ENCODE measurements around the gene CNGB1. TPM values are rescaled to one million over a fixed set of nuclear protein-coding genes. Genes with fewer than 3 reads are reported as not detected.

The CNGB1 gene
- total RNA-seq, 1 donor from 2014 or later = 0.19 TPM

- peak overlapping the region; percentile 71 for H3K27ac Mint-ChIP-seq
- peaks cover 4% of the 10 kb centered on the region for H3K4me1 Mint-ChIP-seq (ENCODE audit: unreplicated experiment)
- no peak for TF ChIP-seq CTCF (conservative IDR thresholded peaks at IDR 0.05)
- peak overlapping the region; percentile 17 for H3K4me3 Mint-ChIP-seq
- DNase-seq (ENCODE audit: extremely low spot score, unreplicated experiment) = no peak
- no peaks in the 10 kb centered on the region for H3K36me3 Mint-ChIP-seq
- H3K9me3 Mint-ChIP-seq = no peaks in the 10 kb centered on the region
- H3K27me3 Mint-ChIP-seq = peaks cover 17% of the 10 kb centered on the region
Measured at GRCh38 chr16:57911743-57912142, 59.2 kb downstream of the CNGB1 start.

- peak overlapping the region; percentile 71 for H3K27ac Mint-ChIP-seq
- H3K27me3 Mint-ChIP-seq = peaks cover 22% of the 10 kb centered on the region
- peaks cover 4% of the 10 kb centered on the region for H3K4me1 Mint-ChIP-seq (ENCODE audit: unreplicated experiment)
- no peak overlapping the region for H3K4me3 Mint-ChIP-seq
- no peaks in the 10 kb centered on the region for H3K36me3 Mint-ChIP-seq
- H3K9me3 Mint-ChIP-seq = no peaks in the 10 kb centered on the region
- no peak for TF ChIP-seq CTCF (conservative IDR thresholded peaks at IDR 0.05)
- DNase-seq (ENCODE audit: extremely low spot score, unreplicated experiment) = no peak
Measured at GRCh38 chr16:57910696-57911095, 60.2 kb downstream of the CNGB1 start.

- H3K36me3 Mint-ChIP-seq = no peaks in the 10 kb centered on the region
- peaks cover 4% of the 10 kb centered on the region for H3K4me1 Mint-ChIP-seq (ENCODE audit: unreplicated experiment)
- peaks cover 31% of the 10 kb centered on the region for H3K27me3 Mint-ChIP-seq
- no peaks in the 10 kb centered on the region for H3K9me3 Mint-ChIP-seq
- TF ChIP-seq CTCF (conservative IDR thresholded peaks at IDR 0.05) = no peak
- no peak overlapping the region for H3K4me3 Mint-ChIP-seq
- H3K27ac Mint-ChIP-seq = no peak overlapping the region
- no peak for DNase-seq (ENCODE audit: extremely low spot score, unreplicated experiment)
Measured at GRCh38 chr16:57908409-57908987, 62.4 kb downstream of the CNGB1 start.

GRCh38 chr16:57906382-57907316 lies 64.3 kb downstream of the CNGB1 start:
- TF ChIP-seq CTCF (conservative IDR thresholded peaks at IDR 0.05) = peak; percentile 63
- Mint-ChIP-seq H3K4me1 (ENCODE audit: unreplicated experiment) (peaks cover 1% of the 10 kb centered on the region), H3K27me3 (peaks cover 30% of the 10 kb centered on the region), H3K9me3 (no peaks in the 10 kb centered on the region), H3K4me3 (no peak overlapping the region), H3K36me3 (no peaks in the 10 kb centered on the region), H3K27ac (no peak overlapping the region)
- DNase-seq (ENCODE audit: extremely low spot score, unreplicated experiment) = no peak

GRCh38 chr16:57904101-57904500 lies 66.8 kb downstream of the CNGB1 start:
- H3K4me1 Mint-ChIP-seq (ENCODE audit: unreplicated experiment) = peaks cover 5% of the 10 kb centered on the region
- H3K4me3 Mint-ChIP-seq = no peak overlapping the region
- DNase-seq (ENCODE audit: extremely low spot score, unreplicated experiment) = no peak
- peaks cover 39% of the 10 kb centered on the region for H3K27me3 Mint-ChIP-seq
- no peak for TF ChIP-seq CTCF (conservative IDR thresholded peaks at IDR 0.05)
- no peaks in the 10 kb centered on the region for H3K9me3 Mint-ChIP-seq
- no peaks in the 10 kb centered on the region for H3K36me3 Mint-ChIP-seq
- no peak overlapping the region for H3K27ac Mint-ChIP-seq

Data from type B pancreatic cell (in vitro differentiated cells).